DND-41 (cell line): ENCODE measurements around the gene VAC14.

ENCODE experiments used
- CTCF ChIP-seq: IDR thresholded peaks from 2 replicates; pipeline ENCODE4 v1.5.1; 2012; ENCODE audit warnings: borderline replicate concordance, low read length, moderate library complexity, mild to moderate bottlenecking; ENCODE audit not compliant: poor library complexity, severe bottlenecking; ENCODE audit errors: extremely low read depth
- EZH2 ChIP-seq: IDR thresholded peaks from 3 replicates; pipeline ENCODE4 v1.6.1; 2012; ENCODE audit warnings: borderline replicate concordance, low read depth, mild to moderate bottlenecking, moderate library complexity, low read length, inconsistent platforms; ENCODE audit not compliant: severe bottlenecking

- no peak for TF ChIP-seq CTCF
- no peak for TF ChIP-seq EZH2
These were observed 158.3 kb downstream of the VAC14 start for GRCh38 chr16:70642633-70643032.
